ENCODE measurements around the gene IZUMO1. TPM values are rescaled to one million over a fixed set of nuclear protein-coding genes. Genes with fewer than 3 reads are reported as not detected.

IZUMO1 gene
- total and polyA plus RNA-seq, 2 of the 13 experiments (the other 11 are each of a cell fraction or from before 2014, with no cell fraction given): 0.07 to 0.22 TPM

GRCh38 chr19:48745208-48745995 is 1.3 kb downstream of the IZUMO1 start (continued):
- TF ChIP-seq PRDM15 (CRISPR knock-in tag; IDR thresholded peaks at IDR 0.05): no peak
- 0 out of 2 replicates have a peak, but pooled peaks have one; percentile 6 for TF ChIP-seq ARID5B (CRISPR knock-in tag; IDR thresholded peaks at IDR 0.05)
- TF ChIP-seq HES4 (CRISPR knock-in tag; IDR thresholded peaks at IDR 0.05; ENCODE audit: borderline replicate concordance): no peak
- no peak for TF ChIP-seq KAT7 (CRISPR knock-in tag; IDR thresholded peaks at IDR 0.05; ENCODE audit: borderline replicate concordance)
- TF ChIP-seq ZNF878 (CRISPR knock-in tag; IDR thresholded peaks at IDR 0.05): no peak
- TF ChIP-seq CREM (IDR thresholded peaks at IDR 0.05): peak; percentile 92
- TF ChIP-seq CREM (CRISPR knock-in tag; IDR thresholded peaks at IDR 0.05): no peak
- TF ChIP-seq HCFC1 (IDR thresholded peaks at IDR 0.05; ENCODE audit: low read depth, low read length): peak; percentile 97
- TF ChIP-seq HMGXB3 (CRISPR knock-in tag; IDR thresholded peaks at IDR 0.05; ENCODE audit: borderline replicate concordance): peak; percentile 40; the same call in 1 of the 2 replicates
- no peak for TF ChIP-seq ZSCAN22 (CRISPR knock-in tag; IDR thresholded peaks at IDR 0.05)
- TF ChIP-seq ZNF34 (CRISPR knock-in tag; IDR thresholded peaks at IDR 0.05; ENCODE audit: borderline replicate concordance): no peak
- TF ChIP-seq PRDM4 (CRISPR knock-in tag; IDR thresholded peaks at IDR 0.05; ENCODE audit: borderline replicate concordance): no peak
- no peak for TF ChIP-seq RFXAP (CRISPR knock-in tag; IDR thresholded peaks at IDR 0.05; ENCODE audit: borderline replicate concordance)
- TF ChIP-seq ZNF235 (CRISPR knock-in tag; IDR thresholded peaks at IDR 0.05; ENCODE audit: borderline replicate concordance): no peak

Measured in HepG2 (cell line).